ENCODE results near the gene ZWINT. TPM values are rescaled to one million over a fixed set of nuclear protein-coding genes. Genes with fewer than 3 reads are reported as not detected.
A peak's percentile ranks its signal among the peaks of the same experiment; 100 is the strongest.

Gene ZWINT
- total RNA-seq, result 15.8 and 26.2 TPM in 2 replicates

- Histone ChIP-seq H3K27me3 (ENCODE audit: control insufficient read depth, insufficient read depth, low read length) (no peaks in the 10 kb centered on the region), H3K36me3 (ENCODE audit: control insufficient read depth, insufficient read depth, low read length) (peaks cover 3% of the 10 kb centered on the region), H3K4me3 (ENCODE audit: low read depth, low read length) (peak within 1 kb of the TSS; percentile 82)
- DNase-seq (ENCODE audit: low read depth), result peak; percentile 79
- no peak for TF ChIP-seq CTCF (IDR thresholded peaks at IDR 0.05; ENCODE audit: insufficient read depth, low read length, poor library complexity, severe bottlenecking)
These were observed at the start of gene ZWINT for GRCh38 chr10:56360967-56361612. Gene ZWINT (minus strand): TSS chr10:56361259. CDS start chr10:56361236, 23 bp downstream.

DNA sequence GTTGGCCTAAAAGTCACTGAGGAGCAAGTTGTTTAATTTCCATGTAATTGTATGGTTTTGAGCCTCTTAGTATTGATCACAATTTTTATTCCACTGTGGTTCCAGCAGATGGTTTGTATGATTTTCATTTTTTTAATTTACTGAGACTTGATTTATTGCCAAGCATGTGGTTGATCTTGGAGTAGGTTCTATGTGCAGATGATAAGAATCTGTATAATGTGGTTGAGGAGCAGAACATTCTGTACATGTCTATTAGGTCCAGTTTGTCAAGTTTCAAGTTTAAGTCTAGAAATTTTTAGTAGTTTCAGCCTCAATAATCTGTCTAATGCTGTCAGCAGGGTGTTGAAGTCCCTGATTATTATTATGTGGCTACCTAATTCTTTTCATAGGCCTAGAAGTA lies 22.7 kb upstream of the ZWINT start:
- DNase-seq (ENCODE audit: low read depth), result no peak
- no peaks in the 10 kb centered on the region for H3K36me3 ChIP-seq (ENCODE audit: control insufficient read depth, insufficient read depth, low read length)
- no peak overlapping the region for H3K4me3 ChIP-seq (ENCODE audit: low read depth, low read length)
- no peak for TF ChIP-seq CTCF (IDR thresholded peaks at IDR 0.05; ENCODE audit: insufficient read depth, low read length, poor library complexity, severe bottlenecking)
- H3K27me3 ChIP-seq (ENCODE audit: control insufficient read depth, insufficient read depth, low read length), result no peaks in the 10 kb centered on the region

GRCh38 chr10:56370217-56371113 lies 9.4 kb upstream of the ZWINT start:
- no peak for TF ChIP-seq CTCF (IDR thresholded peaks at IDR 0.05; ENCODE audit: insufficient read depth, low read length, poor library complexity, severe bottlenecking)
- H3K27me3 ChIP-seq (ENCODE audit: control insufficient read depth, insufficient read depth, low read length), result no peaks in the 10 kb centered on the region
- no peak overlapping the region for H3K4me3 ChIP-seq (ENCODE audit: low read depth, low read length)
- no peaks in the 10 kb centered on the region for H3K36me3 ChIP-seq (ENCODE audit: control insufficient read depth, insufficient read depth, low read length)
- no peak for DNase-seq (ENCODE audit: low read depth)

- Histone ChIP-seq H3K4me3 (ENCODE audit: low read depth, low read length) (peak overlapping the region; percentile 82), H3K36me3 (ENCODE audit: control insufficient read depth, insufficient read depth, low read length) (peaks cover 3% of the 10 kb centered on the region), H3K27me3 (ENCODE audit: control insufficient read depth, insufficient read depth, low read length) (no peaks in the 10 kb centered on the region)
- no peak for DNase-seq (ENCODE audit: low read depth)
- TF ChIP-seq CTCF (IDR thresholded peaks at IDR 0.05; ENCODE audit: insufficient read depth, low read length, poor library complexity, severe bottlenecking), result no peak
These were observed 484 bp downstream of the ZWINT start for GRCh38 chr10:56360583-56360966.

DNA sequence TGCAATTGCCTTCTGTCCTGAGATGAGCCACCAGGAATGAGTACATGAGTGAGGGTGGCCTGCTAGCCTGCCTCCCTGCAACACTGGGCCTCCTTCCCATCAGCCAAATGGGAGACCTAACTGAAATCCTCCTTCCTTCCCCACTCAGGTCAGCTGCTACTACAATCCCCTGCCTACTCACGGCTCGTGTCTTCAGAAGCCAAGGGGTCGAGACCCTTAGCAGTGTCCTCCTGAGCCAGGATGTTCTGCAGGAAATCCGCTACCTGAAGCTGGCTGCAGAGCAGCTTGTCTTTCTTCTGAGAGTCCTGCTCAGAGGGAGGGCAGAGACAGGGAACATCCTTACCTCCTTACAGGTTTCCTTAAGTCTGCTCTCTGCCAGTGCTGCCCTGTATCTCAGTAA lies 1.2 kb downstream of the ZWINT start:
- DNase-seq (ENCODE audit: low read depth), result no peak
- peaks cover 3% of the 10 kb centered on the region for H3K36me3 ChIP-seq (ENCODE audit: control insufficient read depth, insufficient read depth, low read length)
- H3K4me3 ChIP-seq (ENCODE audit: low read depth, low read length), result peak overlapping the region; percentile 82
- no peak for TF ChIP-seq CTCF (IDR thresholded peaks at IDR 0.05; ENCODE audit: insufficient read depth, low read length, poor library complexity, severe bottlenecking)
- H3K27me3 ChIP-seq (ENCODE audit: control insufficient read depth, insufficient read depth, low read length), result no peaks in the 10 kb centered on the region

Measured in kidney epithelial cell (primary cell).